Lower leg skin (tissue), 3 donors: ENCODE data around the gene GAS2L2.

ENCODE experiments used
- POLR2A ChIP-seq, 2 donors: fragments of 450-650 bp; IDR thresholded peaks; one replicate each; pipeline ENCODE4 v1.6.1; 2016 to 2017; ENCODE audit warnings: antibody characterized with exemption in 2 of 2, mild to moderate bottlenecking in 1 of 2, moderate library complexity in 1 of 2
- TF ChIP-seq, protein P1 (sequence below), 3 donors: fragments of 450-650 bp; IDR thresholded peaks; one replicate each; pipeline ENCODE4 v1.5.1; 2016; ENCODE audit warnings: antibody characterized with exemption in 3 of 3, mild to moderate bottlenecking in 3 of 3, moderate library complexity in 2 of 3

DNA sequence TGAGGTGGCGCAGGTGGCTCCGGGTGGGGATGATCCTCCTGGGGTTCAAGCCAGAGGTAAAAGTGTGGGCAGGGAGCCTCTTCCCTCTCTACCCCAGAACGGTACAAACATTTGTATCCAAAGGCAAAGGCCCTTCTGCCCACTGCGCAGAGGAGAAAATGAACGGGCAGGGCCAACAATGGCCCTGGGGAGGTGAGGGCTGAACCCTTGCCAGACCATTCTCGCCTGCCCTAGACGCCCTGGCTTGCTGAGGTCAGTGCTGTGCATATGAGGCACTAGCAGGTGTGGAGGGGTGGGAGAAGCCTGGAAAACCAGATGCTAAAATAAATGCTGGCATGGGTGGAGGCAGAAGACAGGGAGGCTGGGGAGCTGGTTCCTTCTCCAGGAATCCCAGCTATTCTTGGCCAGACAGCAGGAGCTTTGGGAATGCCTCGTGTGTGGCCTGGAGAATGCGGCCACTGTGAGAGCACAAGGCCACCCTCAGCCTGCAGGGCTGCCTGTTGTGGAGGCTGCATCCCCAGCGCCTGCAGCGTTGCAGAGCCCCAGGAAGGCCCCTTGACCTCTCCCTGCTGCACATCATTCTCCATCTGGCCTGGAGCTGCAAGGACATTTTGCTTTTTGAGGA is 12.2 kb upstream of the GAS2L2 start:
- TF ChIP-seq, protein P1, sequence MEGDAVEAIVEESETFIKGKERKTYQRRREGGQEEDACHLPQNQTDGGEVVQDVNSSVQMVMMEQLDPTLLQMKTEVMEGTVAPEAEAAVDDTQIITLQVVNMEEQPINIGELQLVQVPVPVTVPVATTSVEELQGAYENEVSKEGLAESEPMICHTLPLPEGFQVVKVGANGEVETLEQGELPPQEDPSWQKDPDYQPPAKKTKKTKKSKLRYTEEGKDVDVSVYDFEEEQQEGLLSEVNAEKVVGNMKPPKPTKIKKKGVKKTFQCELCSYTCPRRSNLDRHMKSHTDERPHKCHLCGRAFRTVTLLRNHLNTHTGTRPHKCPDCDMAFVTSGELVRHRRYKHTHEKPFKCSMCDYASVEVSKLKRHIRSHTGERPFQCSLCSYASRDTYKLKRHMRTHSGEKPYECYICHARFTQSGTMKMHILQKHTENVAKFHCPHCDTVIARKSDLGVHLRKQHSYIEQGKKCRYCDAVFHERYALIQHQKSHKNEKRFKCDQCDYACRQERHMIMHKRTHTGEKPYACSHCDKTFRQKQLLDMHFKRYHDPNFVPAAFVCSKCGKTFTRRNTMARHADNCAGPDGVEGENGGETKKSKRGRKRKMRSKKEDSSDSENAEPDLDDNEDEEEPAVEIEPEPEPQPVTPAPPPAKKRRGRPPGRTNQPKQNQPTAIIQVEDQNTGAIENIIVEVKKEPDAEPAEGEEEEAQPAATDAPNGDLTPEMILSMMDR (IDR thresholded peaks at IDR 0.05): no peak
- no peak for TF ChIP-seq POLR2A (IDR thresholded peaks at IDR 0.05)
